ENCODE results near the gene SREK1.

- TF ChIP-seq, protein P1, sequence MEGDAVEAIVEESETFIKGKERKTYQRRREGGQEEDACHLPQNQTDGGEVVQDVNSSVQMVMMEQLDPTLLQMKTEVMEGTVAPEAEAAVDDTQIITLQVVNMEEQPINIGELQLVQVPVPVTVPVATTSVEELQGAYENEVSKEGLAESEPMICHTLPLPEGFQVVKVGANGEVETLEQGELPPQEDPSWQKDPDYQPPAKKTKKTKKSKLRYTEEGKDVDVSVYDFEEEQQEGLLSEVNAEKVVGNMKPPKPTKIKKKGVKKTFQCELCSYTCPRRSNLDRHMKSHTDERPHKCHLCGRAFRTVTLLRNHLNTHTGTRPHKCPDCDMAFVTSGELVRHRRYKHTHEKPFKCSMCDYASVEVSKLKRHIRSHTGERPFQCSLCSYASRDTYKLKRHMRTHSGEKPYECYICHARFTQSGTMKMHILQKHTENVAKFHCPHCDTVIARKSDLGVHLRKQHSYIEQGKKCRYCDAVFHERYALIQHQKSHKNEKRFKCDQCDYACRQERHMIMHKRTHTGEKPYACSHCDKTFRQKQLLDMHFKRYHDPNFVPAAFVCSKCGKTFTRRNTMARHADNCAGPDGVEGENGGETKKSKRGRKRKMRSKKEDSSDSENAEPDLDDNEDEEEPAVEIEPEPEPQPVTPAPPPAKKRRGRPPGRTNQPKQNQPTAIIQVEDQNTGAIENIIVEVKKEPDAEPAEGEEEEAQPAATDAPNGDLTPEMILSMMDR (IDR thresholded peaks at IDR 0.05): no peak
- TF ChIP-seq POLR2A (IDR thresholded peaks at IDR 0.05): no peak
Observed at GRCh38 chr5:66151491-66151890, 7.4 kb downstream of the SREK1 start.

All from body of pancreas (tissue), 4 donors.